Measurements from ENCODE around the gene PCSK6.

GRCh38 chr15:101358895-101359294 lies 130.6 kb downstream of the PCSK6 start:
- TF ChIP-seq CTCF (IDR thresholded peaks at IDR 0.05) (no peak), POLR2A (IDR thresholded peaks at IDR 0.05) (no peak)

All from uterus (tissue), 2 donors.